Glomerular visceral epithelial cell (primary cell): ENCODE results near the gene PANX1.
"Not testable (repeated sequence)": the region's sequence is repeated elsewhere in the genome, so short reads cannot be mapped to it uniquely, and the experiment has no call there.

Experiments
- DNase-seq: peaks from one replicate; pipeline ENCODE4 v3.0.0-alpha.2; 2016; ENCODE audit errors: extremely low spot score

PANX1 gene

DNA sequence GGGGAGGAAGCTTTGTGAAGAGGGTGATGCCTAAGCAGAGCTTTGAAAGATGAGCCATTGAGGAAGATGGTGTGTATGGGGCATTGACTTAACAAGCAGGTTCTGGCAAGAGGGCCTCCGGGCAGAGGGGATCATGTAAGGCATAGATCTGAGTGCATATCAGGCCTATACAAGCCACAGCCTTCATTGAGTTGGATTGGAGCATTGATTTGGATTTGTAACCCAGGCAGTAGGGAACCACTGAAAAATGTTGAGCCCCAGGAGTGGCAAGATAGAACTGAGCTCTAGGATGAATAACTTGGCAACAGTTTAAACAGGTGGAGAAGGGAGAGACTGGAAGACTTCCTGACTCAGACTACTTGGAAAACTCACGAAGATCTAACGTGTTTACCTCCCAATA is 21.4 kb downstream of the PANX1 start:
- DNase-seq: no peak

- DNase-seq: no peak
These were observed 22.4 kb downstream of the PANX1 start for GRCh38 chr11:94150704-94151685.

DNA sequence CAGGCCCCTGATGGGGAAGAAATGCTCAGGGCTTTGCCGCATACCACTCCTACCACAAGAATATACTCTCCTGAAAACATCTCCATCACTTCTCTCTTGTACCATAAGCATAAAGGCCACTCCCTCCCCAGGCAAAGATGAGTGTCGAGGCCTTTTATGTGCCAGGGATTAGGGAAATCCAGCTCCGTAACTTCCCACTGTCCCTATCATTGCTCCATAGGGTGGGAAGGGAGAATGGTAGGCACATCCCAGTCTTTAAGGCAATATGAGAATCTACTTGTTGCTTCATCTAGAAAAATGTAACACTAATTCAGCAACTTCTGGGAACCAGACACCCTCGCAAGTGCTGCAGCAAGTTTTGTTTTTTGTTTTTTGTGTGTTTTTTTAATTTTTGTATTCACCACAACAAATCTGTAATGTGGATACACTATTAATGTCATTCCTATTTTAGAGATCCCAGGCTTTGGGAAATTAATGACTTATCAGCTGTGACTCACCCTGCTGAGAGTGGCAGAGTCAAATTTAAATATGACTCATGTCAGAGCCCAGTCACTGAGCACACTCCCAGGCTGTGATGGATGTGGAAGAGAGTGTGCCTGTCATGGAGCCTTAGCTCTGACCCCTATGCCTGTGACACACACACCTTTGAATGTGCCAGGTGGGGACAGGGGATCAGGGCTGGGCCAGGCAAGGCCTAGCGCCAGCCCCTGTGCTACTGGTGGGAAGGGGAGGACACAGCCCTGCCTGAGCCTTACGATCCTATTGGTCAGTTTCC is 23.4 kb downstream of the PANX1 start:
- peak; percentile 66 for DNase-seq

DNA sequence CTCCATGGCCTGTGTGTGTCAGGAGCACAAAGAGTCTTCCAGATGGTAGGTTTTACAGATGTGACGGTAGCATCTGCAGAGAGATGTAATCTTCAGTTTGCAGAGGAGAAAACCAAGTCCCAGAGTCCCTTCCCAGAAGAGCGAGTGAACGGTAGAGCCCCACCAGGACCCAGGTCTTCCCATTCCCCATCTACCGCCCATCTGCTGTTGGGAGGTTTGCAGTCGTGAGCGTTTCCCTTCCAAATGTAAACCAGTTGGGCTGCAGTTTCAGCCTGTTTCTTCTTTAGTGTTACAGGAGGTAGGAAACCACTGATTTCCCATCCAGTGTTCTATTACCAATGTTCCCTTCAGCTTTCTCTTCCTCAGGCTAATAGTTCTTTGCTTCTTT is 24.0 kb downstream of the PANX1 start:
- DNase-seq: no peak

DNA sequence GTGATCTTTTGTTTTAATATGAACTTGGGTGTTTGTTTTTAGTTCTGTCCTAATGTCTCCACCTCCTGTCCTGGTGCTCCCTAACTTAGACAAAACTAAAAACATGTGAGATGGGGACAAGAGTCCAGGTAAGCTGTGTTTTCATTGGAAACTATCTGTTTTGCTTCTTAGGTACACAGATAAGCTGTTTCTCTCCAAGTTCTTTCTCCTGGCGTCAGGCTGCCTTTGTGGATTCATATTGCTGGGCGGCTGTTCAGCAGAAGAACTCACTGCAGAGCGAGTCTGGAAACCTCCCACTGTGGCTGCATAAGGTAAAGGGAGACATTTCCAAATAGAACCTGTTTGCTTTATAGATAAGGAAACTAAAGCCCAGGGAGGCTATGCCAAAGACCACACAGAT is 24.7 kb downstream of the PANX1 start:
- no peak for DNase-seq

DNA sequence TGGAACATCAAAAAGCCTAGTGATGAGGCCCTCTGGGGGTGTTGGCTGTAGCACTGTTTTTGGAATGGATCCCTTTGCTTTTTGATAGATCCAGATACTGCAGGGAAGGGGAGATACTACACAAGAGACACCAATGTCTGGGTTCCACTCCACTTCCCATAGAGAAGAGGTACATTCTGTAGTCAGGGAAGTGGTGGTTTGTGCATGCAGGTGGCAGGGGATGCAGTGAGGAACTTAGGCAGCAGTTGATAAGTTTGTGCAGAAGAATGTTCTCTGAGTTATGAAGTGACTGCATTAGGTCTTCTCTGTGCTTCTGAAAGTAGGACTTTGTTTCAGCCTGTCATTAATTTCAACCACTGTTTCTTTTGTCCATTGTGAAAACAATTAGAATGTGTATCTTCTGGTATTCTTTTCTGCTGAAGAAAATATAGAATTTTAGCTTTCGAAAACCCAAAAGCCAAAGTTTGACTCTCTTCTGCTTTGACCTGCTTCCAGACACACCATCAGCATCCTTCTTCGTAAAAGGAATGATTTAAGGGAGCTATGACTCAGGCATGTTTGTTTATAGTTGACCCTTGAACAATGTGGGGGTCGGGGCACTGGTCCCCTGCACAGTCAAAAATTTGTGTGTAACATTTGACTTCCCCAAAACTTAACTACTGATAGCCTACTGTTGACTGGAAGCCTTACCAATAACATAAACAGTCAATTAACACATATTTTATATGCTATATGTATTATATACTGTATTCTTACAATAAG is 25.6 kb downstream of the PANX1 start:
- DNase-seq: no peak

DNA sequence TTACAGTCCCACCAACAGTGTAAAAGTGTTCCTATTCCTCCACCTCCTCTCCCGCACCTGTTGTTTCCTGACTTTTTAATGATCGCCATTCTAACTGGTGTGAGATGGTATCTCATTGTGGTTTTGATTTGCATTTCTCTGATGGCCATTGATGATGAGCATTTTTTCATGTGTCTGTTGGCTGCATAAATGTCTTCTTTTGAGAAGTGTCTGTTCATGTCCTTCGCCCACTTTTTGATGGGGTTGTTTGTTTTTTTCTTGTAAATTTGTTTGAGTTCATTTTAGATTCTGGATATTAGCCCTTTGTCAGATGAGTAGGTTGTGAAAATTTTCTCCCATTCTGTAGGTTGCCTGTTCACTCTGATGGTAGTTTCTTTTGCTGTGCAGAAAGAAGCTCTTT is 28.7 kb downstream of the PANX1 start:
- not testable (repeated sequence) for DNase-seq

DNA sequence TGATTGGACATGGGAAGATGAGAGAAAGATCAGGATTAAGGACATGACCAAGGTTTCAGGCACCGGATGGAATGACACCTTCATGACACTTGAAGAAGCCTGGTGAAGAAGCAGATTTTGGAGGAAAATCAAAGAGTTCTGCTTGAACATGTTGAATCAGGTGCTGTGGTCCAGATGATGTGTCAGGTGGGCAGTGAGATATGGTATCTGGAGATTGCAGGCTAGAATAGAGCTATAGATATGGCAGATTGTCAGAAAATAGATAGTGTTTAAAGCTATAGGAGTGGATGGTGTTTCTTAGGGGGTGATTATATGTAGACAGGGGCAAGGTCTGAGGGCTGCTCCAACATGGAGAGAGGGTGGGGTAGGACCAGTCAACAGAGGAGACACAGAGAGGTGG is 40.2 kb downstream of the PANX1 start:
- no peak for DNase-seq

- no peak for DNase-seq
These were observed 40.9 kb downstream of the PANX1 start for GRCh38 chr11:94169516-94169915.

DNA sequence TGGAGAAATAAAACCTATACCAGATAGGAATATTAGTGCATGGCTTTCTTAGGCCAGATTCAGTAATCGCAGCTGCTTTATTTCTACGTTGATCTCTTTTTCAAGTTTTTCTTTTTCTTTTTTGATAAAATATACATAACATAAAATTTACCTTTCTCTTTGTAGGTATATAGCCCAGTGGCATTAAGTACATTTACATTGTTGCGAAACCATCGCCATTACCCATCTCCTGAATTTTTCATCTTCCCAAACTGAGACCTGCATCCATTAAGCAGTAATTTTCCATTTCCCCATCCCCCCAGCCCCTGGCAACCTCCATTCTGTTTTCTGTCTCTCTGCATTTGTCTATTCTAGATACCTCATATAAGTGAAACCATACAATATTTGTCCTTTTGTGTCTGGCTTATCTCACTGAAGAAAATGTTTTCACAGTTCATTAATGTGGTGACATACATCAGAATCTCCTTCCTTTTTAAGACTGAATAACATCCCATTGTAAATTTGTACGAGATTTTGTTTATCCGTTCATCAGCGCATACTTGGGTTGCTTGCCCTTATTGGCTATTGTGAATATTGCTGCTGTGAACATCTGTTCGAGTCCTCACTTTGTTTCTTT is 41.4 kb downstream of the PANX1 start:
- no peak for DNase-seq

DNA sequence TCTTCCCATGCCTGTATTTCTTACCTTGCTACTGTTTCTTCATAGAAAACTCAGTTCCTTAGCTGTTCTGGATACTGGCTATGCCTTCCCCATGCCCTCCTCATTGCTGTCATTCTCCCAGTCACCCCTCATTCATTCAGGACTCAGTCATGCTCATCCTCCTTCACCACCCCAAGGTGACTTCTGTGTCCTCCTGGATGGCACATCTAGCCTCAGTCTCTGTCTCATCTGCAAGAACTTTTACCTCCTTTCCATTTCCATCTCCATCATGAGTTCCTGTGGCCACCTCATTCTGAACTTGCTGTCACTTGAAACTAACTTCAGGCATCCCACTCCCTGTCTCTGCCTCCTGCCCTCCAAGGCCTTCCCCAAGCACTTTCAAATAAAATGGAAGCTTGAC is 42.3 kb downstream of the PANX1 start:
- DNase-seq: no peak

- no peak for DNase-seq
These were observed 43.2 kb downstream of the PANX1 start for GRCh38 chr11:94171693-94172440.

DNA sequence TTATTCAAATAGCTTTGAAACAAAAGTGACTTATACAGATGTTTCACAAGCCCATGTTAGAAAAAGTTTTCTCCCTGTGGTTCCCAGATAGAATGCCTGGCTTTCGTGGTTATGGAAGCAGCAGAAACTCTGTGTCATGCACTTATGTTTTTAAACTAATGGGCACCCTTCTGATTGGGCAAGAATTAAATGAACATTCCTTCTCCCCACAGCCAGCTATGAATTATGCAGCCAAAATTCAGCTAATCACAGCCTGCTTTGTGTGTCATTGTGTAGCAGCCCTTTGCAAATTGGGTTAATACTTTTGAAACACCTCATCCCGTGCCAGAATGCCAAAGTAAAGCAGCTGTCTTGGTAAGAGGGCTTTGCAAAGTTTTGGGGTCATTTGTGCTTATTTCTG is 46.9 kb downstream of the PANX1 start:
- peak; percentile 45 for DNase-seq

GRCh38 chr11:94178331-94178730 is 49.7 kb downstream of the PANX1 start:
- DNase-seq: no peak

DNA sequence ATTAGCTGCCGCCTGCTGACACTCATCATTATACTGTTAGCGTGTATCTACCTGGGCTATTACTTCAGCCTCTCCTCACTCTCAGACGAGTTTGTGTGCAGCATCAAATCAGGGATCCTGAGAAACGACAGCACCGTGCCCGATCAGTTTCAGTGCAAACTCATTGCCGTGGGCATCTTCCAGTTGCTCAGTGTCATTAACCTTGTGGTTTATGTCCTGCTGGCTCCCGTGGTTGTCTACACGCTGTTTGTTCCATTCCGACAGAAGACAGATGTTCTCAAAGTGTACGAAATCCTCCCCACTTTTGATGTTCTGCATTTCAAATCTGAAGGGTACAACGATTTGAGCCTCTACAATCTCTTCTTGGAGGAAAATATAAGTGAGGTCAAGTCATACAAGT is 51.1 kb downstream of the PANX1 start:
- no peak for DNase-seq

GRCh38 chr11:94181526-94181925 is 52.9 kb downstream of the PANX1 start:
- no peak for DNase-seq

- DNase-seq: no peak
These were observed 53.3 kb downstream of the PANX1 start for GRCh38 chr11:94181943-94182342.

DNA sequence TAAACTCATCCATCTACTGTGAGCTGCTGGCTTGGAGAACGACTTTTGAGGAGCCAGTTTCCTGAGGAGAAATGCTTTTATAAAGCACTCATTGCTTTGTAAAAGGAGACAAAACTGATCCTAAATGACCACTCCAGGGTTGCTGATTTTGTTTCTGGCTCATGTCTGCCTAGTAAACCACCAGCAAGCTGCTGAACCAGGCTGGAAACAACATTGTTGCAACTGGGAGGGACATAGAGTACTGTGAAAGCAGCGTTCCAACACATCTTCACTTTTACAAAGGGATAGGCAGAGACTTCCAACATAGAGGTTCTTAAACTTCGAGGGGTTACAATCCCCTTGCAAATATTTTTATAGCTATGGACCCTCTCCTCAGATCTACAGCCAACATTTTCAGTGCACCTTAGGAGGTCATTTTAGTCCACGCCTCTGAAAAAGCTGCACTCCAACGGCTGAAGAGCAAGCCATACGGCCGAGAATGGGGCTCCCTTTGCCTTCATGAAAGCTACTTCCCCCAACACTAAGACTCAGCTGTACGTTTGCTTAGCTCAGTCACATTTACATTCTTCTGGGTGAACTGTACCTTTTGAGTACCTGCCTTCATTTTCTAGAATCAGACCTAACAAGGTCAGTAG is 54.7 kb downstream of the PANX1 start:
- no peak for DNase-seq

DNA sequence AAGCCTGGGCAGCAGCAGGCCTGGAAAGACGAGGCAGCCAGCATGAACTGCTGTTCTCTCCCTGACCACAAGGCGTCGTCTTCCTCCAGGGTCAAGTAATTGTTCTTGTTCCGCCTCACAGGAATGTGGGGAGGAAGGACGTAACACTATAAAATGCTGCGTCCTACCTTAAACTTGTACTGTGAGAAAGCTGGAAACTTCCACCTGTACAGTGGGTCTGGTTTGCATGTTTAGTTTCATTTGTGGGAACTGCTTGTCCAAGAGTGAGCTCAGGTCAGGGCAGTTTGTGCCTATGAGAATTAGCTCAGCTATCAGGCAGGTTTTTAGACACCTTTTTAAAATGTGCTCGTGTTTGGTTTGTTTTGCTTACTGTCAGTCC is 55.2 kb downstream of the PANX1 start:
- peak; percentile 57 for DNase-seq

GRCh38 chr11:94184362-94184761 is 55.7 kb downstream of the PANX1 start:
- no peak for DNase-seq

DNA sequence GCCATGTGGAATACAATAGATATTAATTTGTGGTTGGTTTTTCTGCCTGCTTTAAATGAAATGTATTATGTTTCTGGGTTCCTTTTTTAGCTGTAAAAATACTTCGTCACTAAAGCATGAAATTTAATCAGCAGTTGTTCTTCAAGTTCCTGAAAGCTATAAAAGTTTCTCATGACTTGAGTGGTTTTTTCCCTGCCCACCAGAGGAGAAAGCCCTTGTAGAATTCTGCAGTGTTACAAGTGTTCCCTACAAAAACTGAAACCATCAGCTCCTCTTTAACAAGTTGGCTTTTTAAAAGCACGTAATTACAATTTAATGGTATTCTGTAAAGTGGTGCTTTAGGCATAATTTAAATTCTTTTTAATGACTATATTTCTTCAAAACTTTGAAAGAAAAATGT is 56.2 kb downstream of the PANX1 start:
- no peak for DNase-seq
